ENCODE results near the gene SMCO3. TPM values are rescaled to one million over a fixed set of nuclear protein-coding genes. Genes with fewer than 3 reads are reported as not detected.

Gene SMCO3
- total RNA-seq, 1 donor, result under 0.01 TPM

GRCh38 chr12:14843425-14843887, 29.5 kb upstream of the SMCO3 start, which contains the start of gene ART4:
Gene ART4 (minus strand): TSS chr12:14843526. CDS start chr12:14843113, 413 bp downstream.
- no peak within 1 kb of the TSS for H3K4me2 ChIP-seq (ENCODE audit: insufficient read depth, low read length)

GRCh38 chr12:14842315-14842714, 28.3 kb upstream of the SMCO3 start:
- DNase-seq (ENCODE audit: insufficient read length, low spot score, missing footprints), result no peak
- Histone ChIP-seq H3K4me1 (ENCODE audit: insufficient read depth, low read length) (peaks cover 17% of the 10 kb centered on the region), H3K27me3 (ENCODE audit: insufficient read depth, low read length) (no peaks in the 10 kb centered on the region), H3K79me2 (ENCODE audit: insufficient read depth, low read length) (no peaks in the 10 kb centered on the region), H3K4me2 (ENCODE audit: insufficient read depth, low read length) (peak overlapping the region; percentile 56), H3K4me3 (ENCODE audit: insufficient read depth, low read length) (no peak overlapping the region), H3K36me3 (ENCODE audit: insufficient read depth, low read length) (no peaks in the 10 kb centered on the region), H2AFZ (ENCODE audit: low read length) (no peak overlapping the region), H3K27ac (ENCODE audit: low read depth, low read length) (no peak overlapping the region), H4K20me1 (ENCODE audit: insufficient read depth, low read length) (no peaks in the 10 kb centered on the region), H3K9me3 (ENCODE audit: low read depth, low read length) (no peaks in the 10 kb centered on the region)
- no peak for TF ChIP-seq CTCF (IDR thresholded peaks at IDR 0.05; ENCODE audit: extremely low read depth, low read depth, low read length)

More at GRCh38 chr12:14843425-14843887, 29.5 kb upstream of the SMCO3 start, which contains the start of gene ART4:
- no peaks in the 10 kb centered on the region for H4K20me1 ChIP-seq (ENCODE audit: insufficient read depth, low read length)
- no peaks in the 10 kb centered on the region for H3K27me3 ChIP-seq (ENCODE audit: insufficient read depth, low read length)
- H3K36me3 ChIP-seq (ENCODE audit: insufficient read depth, low read length), result no peaks in the 10 kb centered on the region
- no peak within 1 kb of the TSS for H2AFZ ChIP-seq (ENCODE audit: low read length)
- H3K4me3 ChIP-seq (ENCODE audit: insufficient read depth, low read length), result no peak within 1 kb of the TSS
- peaks cover 10% of the 10 kb centered on the region for H3K4me1 ChIP-seq (ENCODE audit: insufficient read depth, low read length)
- H3K9me3 ChIP-seq (ENCODE audit: low read depth, low read length), result no peaks in the 10 kb centered on the region
- H3K27ac ChIP-seq (ENCODE audit: low read depth, low read length), result no peak within 1 kb of the TSS
- H3K79me2 ChIP-seq (ENCODE audit: insufficient read depth, low read length), result no peaks in the 10 kb centered on the region
- no peak for DNase-seq (ENCODE audit: insufficient read length, low spot score, missing footprints)
- no peak for TF ChIP-seq CTCF (IDR thresholded peaks at IDR 0.05; ENCODE audit: extremely low read depth, low read depth, low read length)

GRCh38 chr12:14841761-14842160, 27.8 kb upstream of the SMCO3 start:
- Histone ChIP-seq H3K36me3 (ENCODE audit: insufficient read depth, low read length) (no peaks in the 10 kb centered on the region), H3K79me2 (ENCODE audit: insufficient read depth, low read length) (no peaks in the 10 kb centered on the region), H3K4me1 (ENCODE audit: insufficient read depth, low read length) (peaks cover 22% of the 10 kb centered on the region), H3K4me2 (ENCODE audit: insufficient read depth, low read length) (peak overlapping the region; percentile 56), H3K4me3 (ENCODE audit: insufficient read depth, low read length) (no peak overlapping the region), H3K27ac (ENCODE audit: low read depth, low read length) (no peak overlapping the region), H3K27me3 (ENCODE audit: insufficient read depth, low read length) (no peaks in the 10 kb centered on the region), H3K9me3 (ENCODE audit: low read depth, low read length) (no peaks in the 10 kb centered on the region), H2AFZ (ENCODE audit: low read length) (no peak overlapping the region), H4K20me1 (ENCODE audit: insufficient read depth, low read length) (no peaks in the 10 kb centered on the region)
- DNase-seq (ENCODE audit: insufficient read length, low spot score, missing footprints), result no peak
- TF ChIP-seq CTCF (IDR thresholded peaks at IDR 0.05; ENCODE audit: extremely low read depth, low read depth, low read length), result no peak

- Histone ChIP-seq H3K9me3 (ENCODE audit: low read depth, low read length) (no peaks in the 10 kb centered on the region), H3K4me3 (ENCODE audit: insufficient read depth, low read length) (no peak overlapping the region), H3K4me1 (ENCODE audit: insufficient read depth, low read length) (peaks cover 33% of the 10 kb centered on the region), H3K79me2 (ENCODE audit: insufficient read depth, low read length) (no peaks in the 10 kb centered on the region), H3K36me3 (ENCODE audit: insufficient read depth, low read length) (no peaks in the 10 kb centered on the region), H3K27me3 (ENCODE audit: insufficient read depth, low read length) (no peaks in the 10 kb centered on the region), H3K27ac (ENCODE audit: low read depth, low read length) (no peak overlapping the region), H3K4me2 (ENCODE audit: insufficient read depth, low read length) (no peak overlapping the region), H2AFZ (ENCODE audit: low read length) (no peak overlapping the region), H4K20me1 (ENCODE audit: insufficient read depth, low read length) (no peaks in the 10 kb centered on the region)
- TF ChIP-seq CTCF (IDR thresholded peaks at IDR 0.05; ENCODE audit: extremely low read depth, low read depth, low read length), result no peak
- DNase-seq (ENCODE audit: insufficient read length, low spot score, missing footprints), result no peak
Observed at GRCh38 chr12:14840616-14841015, 26.6 kb upstream of the SMCO3 start.

Data from osteoblast (primary cell).